Hematopoietic multipotent progenitor cell (in vitro differentiated cells): ENCODE measurements around the gene CREB5. TPM values are rescaled to one million over a fixed set of nuclear protein-coding genes. Genes with fewer than 3 reads are reported as not detected.

Experiments
- DNase-seq, 3 donors: peaks; one replicate each; pipeline ENCODE4 v3.0.0-alpha.2; 2011 to 2015; ENCODE audit warnings: low read depth in 2 of 3, low spot score in 2 of 3
- total RNA-seq: library from RNA; depleted of rRNA; stranded (reverse); fragments of >200 nt; gene quantifications from one replicate; pipeline ENCODE4 v1.2.3, GENCODE V29; 2012

CREB5 gene
- total RNA-seq, 1 donor: 20.7 TPM

DNA sequence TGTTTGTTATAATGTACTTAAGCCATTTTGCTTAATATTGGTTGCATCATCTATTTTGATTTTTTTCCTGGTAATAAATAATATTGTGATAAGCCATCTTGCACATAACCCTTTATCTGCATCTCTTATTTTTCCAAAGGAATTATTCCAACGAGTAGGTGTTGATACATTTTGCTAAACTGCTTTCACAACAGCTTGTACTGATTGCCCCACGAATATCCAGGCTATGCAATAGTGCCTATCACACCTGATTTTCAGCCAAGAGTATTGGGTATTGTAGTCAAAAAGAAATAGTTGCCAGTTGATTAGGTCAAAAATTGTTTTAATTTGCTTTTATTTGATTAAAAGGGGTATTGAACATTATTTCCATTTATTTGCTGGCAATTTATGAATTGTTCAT is 20.7 kb downstream of the CREB5 start:
- no peak for DNase-seq

GRCh38 chr7:28433699-28434219 is 21.4 kb downstream of the CREB5 start:
- DNase-seq: peak in 2 of 3 donors; percentile 41 to 74

DNA sequence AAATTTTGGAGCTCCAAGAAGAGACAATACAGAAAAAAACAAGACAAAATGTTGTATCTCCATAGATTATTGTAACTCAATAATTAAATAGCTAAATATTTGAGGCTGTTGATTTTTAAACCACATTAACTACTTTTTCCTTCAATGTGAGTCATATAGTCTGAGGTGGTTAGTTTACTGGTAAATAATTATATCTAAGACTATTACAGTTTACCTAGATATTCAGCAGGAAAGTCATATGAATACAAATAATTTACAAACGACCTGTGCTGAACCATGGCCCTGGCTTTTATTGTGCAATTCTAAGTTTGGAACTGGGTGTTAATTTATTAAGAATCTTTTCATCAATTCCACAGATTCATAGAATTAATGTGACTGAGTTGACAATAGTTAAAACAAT is 22.2 kb downstream of the CREB5 start:
- no peak for DNase-seq

- no peak for DNase-seq
Observed at GRCh38 chr7:28435152-28435551, 22.8 kb downstream of the CREB5 start.

DNA sequence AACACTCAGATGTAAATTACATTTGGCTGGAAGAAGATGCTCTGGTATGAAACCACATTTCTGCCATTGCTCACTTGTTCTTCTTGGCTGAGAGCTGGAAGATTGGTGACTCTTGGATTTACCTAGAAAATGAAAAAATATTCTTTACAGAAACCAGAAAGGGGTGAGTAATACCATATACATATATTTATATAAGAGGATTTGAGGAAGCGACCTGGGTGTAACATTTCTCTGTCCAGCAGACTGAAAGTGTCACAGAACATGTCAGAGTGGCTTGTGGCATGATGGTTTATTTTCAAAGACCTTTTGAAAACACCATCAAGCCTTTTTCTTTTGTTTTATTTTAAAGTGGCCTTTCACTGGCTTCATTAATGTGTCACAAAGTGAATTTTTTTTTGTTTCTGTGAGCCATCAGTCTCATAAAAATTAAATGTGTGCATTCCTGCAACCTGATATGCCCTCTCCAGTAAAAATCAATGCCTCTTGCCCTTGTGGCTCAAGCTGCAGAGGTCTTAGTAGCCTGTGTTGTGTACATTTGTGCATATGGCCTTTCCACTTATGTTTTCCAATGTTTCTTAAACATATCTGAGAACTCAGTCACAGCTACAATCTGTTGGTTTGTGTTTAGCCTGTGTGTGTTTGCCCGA is 23.5 kb downstream of the CREB5 start:
- DNase-seq: no peak

- no peak for DNase-seq
Observed at GRCh38 chr7:28440055-28440601, 27.8 kb downstream of the CREB5 start.

DNA sequence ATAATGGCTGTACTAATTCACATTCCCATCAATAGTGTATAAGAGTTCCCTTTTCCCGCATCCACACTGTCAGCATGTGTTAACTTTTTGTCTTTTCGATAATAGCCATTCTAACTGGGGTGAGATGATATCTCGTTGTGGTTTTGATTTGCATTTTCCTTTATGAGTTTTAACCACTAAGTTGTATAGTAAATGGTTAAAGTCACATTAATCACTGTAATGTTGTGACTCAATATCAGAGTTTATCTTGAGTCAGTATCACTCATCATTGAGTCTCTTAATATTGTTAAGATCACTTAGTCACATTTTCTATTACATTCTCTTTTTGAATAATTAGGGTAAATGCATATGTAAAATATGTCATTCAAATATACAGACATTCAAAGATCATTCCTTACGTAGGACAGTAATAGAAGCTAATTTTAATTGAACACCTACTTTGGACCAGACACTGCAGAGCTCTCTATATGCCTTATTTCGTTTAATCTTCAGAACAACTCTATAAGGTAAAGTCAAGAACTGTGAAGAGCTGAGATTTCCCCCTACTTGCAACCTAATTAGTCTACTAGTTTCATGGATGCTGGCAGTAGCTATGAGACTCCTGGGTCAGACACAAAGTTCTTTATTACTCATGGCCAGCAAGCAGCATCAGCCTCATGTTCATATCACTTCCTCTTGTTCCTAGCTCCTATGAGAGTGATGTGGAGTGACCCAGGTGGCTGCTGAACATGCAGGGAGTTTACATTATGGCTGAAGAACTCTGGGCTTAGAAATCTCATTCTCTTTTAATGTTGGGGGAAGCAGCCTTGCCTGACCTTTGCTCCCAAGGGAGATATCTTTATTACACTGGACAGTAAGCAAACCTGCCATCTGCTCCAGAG is 30.5 kb downstream of the CREB5 start:
- no peak for DNase-seq

DNA sequence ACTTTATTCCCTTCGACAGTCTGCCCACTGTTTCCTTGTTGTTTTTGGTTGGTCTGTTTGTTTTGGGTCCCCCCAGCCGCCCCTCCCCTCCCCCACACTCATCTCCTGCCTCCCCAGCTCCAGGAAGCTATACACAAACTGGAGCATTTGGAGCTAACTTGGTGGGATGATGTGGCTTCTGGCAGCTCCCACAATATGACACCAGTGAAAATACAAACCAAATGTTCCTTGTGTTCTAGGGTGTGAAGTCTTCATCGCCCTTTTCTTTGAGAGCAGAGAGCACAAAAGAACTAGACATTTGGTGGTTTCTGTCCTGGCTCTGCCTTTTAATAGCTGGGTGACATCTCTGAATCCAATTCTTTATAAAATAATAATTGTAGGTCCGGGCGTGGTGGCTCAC is 33.8 kb downstream of the CREB5 start:
- no peak for DNase-seq

DNA sequence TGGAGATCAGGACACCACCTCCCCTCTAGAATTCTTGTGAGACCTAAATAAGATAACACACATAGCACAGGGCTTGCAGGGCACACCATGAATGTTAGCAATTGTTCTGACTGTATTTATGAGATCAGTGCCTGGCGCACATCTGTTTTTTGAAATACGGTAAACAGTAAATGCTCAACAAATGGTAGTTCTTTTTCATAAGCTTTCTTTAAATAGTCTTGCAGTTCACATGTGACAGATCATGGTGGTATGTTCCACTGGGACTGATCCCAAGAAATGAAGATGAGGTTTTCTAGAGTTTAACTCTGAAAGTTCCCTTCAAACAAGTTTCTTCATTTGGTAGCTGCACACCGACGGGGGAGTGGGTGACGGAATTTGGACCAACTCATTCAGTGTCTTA is 34.8 kb downstream of the CREB5 start:
- no peak for DNase-seq

DNA sequence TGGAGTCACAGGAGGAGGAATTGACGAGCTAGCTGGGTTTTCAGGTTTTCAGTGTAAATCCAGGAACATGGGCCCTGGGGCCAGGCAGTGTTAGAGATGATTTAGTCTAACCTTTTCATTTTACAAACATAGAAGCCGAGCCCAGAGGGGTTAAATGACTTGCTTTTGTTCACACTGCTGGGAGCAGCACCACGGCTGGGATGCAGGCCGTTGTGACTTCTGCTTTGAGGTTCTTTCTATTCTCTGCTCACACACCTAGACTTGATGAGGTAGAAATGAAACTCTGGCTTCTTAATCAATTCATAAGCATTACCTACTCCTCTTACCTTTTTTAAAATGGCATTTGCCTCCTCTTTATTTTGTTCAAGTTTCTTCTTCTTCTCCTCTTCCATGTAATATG is 36.4 kb downstream of the CREB5 start:
- no peak for DNase-seq

DNA sequence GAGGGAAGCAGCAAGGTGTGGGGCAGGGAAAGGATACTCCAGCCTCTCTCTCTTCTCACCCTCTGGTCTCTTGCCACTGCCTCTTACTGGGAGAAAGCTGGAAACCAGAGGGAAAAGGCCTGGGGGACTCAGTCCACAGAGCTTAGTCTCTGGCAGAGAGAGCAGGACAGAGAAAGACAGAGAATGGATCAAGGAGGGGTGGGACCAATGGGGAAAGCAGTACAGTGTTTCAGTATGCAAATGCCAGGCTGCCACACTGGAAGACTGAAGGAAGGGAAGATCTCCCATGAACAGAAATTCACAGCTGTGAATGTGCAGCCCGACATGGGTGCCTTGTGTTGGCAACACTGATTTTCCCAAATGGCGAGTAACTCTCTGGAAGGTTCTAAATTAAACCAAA is 40.4 kb downstream of the CREB5 start:
- no peak for DNase-seq

- no peak for DNase-seq
Observed at GRCh38 chr7:28455486-28455885, 43.2 kb downstream of the CREB5 start.

- no peak for DNase-seq
Observed at GRCh38 chr7:28456044-28456443, 43.7 kb downstream of the CREB5 start.

- DNase-seq: no peak
Observed at GRCh38 chr7:28458732-28459131, 46.4 kb downstream of the CREB5 start.

- DNase-seq: no peak
Observed at GRCh38 chr7:28459306-28459705, 47.0 kb downstream of the CREB5 start.

- no peak for DNase-seq
Observed at GRCh38 chr7:28465697-28466096, 53.4 kb downstream of the CREB5 start.

DNA sequence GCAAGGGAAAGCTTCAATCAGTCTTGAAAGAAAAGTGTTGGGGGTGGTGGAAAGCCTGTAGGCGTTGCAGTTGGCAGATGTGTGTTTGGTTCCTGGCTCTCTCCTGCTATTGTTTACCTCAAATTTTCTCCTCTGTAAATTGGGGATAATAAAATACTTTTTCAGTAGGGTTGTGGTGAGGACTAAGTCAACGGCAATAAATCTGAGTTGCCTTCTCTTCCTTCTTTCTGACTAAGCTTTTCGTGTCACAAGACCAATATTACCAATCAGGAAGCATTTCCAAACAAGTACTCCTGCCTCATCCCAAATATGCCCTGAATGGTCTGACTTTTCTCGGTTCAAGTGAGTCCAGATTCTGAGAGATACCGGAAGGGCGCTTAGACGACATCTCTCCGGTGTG is 54.0 kb downstream of the CREB5 start:
- no peak for DNase-seq

GRCh38 chr7:28466885-28467284 is 54.6 kb downstream of the CREB5 start:
- DNase-seq: no peak

DNA sequence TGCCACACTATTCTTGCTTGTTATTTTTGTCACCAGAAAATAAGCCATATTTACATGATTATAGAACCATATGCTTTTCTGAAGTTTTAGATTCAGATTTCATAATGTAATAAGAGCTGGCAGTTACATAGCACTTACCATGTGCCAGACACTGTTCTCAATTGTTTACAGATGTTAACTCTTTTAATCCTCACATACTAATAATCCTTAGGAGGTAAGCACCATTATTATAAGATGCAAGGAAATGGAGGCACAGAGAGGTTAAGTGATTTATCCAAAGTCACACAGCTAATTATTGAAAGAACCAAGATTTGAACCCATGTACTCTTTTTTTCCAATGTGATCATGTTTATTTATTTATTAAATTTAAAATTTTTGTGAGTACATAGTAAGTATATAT is 57.2 kb downstream of the CREB5 start:
- DNase-seq: no peak

- DNase-seq: no peak
Observed at GRCh38 chr7:28470344-28470743, 58.0 kb downstream of the CREB5 start.

- no peak for DNase-seq
Observed at GRCh38 chr7:28472332-28472731, 60.0 kb downstream of the CREB5 start.
